HG02885 (cell line): ENCODE measurements around the gene SLC39A1.
A peak's percentile ranks its signal among the peaks of the same experiment; 100 is the strongest.
"Not testable (repeated sequence)": the region's sequence is repeated elsewhere in the genome, so short reads cannot be mapped to it uniquely, and the experiment has no call there.

ENCODE experiments used
- ATAC-seq: cut with Tn5 transposase; IDR thresholded peaks from one replicate; pipeline ENCODE4 v1.9.1; 2021; ENCODE audit warnings: mild to moderate bottlenecking; ENCODE audit not compliant: unreplicated experiment, poor library complexity

SLC39A1 gene, protein sequence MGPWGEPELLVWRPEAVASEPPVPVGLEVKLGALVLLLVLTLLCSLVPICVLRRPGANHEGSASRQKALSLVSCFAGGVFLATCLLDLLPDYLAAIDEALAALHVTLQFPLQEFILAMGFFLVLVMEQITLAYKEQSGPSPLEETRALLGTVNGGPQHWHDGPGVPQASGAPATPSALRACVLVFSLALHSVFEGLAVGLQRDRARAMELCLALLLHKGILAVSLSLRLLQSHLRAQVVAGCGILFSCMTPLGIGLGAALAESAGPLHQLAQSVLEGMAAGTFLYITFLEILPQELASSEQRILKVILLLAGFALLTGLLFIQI

DNA sequence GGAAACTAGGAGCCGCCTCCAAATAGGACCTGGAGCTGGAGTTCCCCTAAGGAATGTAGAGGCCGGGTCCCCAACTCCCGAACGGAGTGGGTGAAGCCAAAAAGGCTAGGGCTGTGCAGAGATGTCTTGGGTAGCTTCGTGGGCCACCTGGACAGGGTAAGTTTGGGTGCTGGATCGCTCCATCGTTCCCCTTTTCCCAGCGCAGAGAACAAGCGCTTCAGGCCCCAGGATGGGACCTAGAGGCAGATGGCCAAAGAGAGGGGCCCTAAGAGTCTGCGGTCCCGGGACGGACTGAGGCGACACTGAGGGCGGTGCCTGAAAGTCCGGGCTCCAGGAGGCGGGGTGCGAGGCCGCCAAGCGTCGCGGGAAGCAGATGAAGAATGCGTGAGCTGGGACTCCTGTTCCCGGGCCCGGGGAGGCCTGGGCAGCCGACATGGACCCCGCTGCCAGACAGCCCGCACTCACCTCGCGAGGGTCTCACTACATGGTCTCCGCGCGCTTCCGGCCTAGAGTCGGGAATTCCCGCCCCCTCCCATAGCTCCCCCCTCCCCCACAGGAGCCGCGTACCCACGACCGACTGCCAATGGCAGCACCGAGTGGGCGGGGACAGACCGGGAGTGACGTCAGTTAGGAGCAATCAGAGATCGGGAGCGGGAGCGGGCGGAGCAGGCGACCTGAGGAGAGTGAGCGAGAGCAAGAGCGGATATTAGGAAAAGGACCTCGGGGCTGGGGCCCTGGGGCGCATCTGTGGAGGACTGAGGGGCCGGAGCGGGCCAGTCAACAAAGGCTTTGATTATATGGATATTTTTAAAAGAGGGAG lies at the start of gene SLC39A1:
Gene SLC39A1 (minus strand): TSS at position 508 of the 820 bp plus-strand sequence. CDS start 822 bp downstream, outside the sequence.
- peak; percentile 56 for ATAC-seq

DNA sequence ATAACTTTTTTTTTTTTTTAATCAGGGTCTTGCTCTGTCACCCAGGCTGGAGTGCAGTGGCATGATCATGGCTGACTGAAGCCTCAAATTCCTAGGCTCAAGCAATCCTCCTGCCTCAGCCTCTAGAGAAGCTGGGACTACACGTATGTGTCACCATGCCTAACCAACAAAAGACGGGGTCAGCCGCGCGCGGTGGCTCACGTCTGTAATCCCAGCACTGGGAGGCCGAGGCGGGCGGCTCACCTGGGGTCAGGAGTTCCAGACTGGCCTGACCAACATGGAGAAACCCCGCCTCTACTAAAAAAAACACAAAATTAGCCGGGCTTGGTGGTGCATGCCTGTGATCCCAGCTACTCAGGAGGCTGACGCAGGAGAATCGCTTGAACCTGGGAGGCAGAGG lies 49.2 kb upstream of the SLC39A1 start:
- ATAC-seq: not testable (repeated sequence)

DNA sequence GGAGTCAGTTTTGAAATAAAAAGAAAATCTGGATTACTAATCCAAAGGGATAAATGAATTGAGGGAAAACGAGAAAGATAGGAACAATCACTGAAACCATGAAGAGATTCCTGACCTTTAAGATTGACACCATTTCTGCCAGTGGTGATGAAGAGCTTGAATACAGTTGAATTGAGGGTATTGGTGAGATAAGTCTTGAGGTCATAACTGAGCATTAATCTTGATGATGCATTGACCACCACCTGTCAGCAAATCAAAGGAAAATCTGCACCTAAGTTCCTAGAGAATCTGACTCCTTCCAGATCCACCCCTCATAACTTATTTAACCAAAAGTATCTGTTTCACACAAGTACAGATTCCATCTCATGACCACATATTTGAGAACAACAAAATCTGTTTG lies 48.8 kb upstream of the SLC39A1 start:
- ATAC-seq: no peak

DNA sequence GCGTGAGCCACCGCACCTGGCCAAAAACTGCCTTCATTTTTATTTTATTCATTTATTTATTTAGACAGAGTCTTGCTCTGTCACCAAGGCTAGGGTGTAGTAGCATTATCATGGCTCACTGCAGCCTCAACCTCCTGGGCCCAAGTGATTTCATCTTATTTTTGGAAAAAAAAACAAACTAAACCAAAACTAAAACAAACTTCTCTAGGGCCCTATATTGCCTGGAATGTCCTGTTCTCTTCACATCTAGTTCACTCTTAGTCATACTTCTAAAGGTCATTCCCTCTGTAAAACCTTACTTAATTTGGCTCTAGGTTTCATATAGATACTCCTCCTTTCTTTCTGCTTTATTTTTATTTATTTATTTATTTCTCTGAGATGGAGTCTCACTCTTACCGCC lies 42.8 kb upstream of the SLC39A1 start:
- ATAC-seq: no peak

DNA sequence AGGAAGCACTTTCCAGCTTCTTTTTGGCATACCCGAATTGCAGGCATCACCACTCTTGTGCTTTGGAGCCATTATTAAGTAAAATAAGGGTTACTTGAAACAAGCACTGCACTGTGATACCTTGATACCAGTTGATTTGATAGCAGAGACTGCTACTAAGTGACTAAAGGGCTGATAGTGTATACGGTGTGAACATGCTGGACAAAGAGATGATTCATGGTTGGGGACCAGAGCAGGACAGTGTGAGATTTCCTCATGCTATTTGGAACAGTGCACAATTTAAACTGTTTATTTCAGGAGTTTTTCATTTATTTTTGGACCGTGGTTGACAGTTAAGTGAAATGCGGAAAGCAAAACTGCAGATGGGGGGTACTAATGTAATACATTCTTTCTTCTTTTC lies 37.1 kb upstream of the SLC39A1 start:
- no peak for ATAC-seq

DNA sequence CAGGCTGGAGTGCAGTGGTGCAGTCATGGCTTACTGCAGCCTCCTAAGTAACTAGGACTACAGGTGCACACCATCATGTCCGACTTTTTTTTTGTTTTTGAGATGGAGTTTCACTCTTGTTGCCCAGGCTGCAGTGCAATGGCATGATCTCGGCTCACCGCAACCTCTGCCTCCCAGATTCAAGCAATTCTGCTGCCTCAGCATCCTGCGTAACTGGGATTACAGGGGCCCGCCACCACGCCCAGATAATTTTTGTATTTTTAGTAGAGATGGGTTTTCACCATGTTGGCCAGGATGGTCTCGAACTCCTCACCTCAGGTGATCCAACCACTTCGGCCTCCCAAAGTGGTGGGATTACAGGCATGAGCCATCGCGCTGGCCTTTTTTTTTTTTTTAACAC lies 33.5 kb upstream of the SLC39A1 start:
- not testable (repeated sequence) for ATAC-seq

DNA sequence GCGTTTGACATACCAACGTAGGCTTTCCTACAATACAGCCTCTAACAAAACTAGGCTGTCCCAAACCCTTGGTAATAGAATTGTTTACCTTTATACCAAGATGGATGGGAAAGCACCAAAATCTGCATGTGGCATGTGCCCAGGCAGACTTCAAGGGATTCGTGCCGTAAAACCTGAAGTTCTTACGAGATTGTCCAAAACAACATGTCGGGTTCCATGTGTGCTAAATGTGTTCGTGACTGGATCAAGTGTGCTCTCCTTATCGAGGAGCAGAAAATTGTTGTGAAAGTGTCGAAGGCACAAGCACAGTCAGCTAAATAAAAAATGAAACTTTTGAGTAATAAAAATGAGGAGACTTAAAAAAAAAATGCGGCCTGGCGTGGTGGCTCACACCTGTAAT lies 32.3 kb upstream of the SLC39A1 start:
- no peak for ATAC-seq

DNA sequence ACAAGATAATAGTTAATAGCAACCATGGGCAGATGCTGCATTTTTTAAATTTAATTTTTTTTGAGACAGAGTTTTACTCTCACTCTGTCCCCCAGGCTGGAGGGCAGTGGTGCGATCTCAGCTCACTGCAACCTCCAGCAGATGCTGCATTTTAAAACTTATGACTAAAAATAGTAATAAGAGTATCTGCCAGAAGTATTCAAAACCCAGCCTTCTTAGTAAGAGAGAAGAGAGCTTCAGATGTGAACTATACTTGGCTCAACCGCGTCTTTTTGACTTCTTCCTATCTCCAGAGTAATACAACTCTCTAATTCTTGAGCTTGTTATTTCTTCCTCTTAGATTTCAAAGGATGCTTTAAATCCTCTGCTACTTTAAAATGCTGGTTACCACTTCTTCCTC lies 31.9 kb upstream of the SLC39A1 start:
- ATAC-seq: no peak

DNA sequence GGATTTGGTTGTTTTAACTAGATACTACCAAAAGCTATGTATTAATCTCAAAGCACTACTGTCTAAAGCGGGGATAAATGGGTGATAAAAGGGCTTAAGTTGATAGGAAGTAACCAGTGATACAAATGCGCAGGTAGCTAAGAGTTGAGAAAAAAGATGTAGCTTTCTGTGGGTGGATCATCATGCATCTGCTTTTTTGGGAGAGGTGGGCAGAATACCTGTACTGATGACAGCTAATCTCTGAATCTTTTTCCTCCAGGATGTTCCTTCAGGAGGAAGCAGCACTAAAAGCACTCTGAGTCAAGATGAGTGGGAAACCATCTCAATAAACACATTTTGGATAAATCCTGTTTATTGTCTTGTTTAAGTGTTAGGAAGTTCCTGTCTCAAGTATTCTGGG lies 28.5 kb upstream of the SLC39A1 start:
- no peak for ATAC-seq

DNA sequence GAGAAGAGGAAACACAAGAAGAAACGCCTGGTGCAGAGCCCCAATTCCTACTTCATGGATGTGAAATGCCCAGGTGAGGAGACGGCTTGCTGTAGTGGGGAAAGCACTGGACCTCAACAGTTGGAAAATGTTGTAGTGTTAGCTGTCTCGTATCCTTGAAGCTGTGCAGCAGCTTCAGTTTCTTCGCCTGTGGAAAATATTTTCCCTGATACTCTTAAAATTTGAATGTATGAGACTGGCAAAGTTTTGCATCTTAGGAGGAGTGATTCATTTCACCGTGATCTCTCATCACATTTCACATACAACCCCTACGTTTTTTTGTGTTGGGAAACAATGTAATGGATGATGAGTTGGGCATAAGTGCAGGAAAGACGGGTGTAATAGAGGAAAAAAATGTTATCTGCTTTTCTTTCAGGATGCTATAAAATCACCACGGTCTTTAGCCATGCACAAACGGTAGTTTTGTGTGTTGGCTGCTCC lies 27.9 kb upstream of the SLC39A1 start:
- ATAC-seq: no peak

DNA sequence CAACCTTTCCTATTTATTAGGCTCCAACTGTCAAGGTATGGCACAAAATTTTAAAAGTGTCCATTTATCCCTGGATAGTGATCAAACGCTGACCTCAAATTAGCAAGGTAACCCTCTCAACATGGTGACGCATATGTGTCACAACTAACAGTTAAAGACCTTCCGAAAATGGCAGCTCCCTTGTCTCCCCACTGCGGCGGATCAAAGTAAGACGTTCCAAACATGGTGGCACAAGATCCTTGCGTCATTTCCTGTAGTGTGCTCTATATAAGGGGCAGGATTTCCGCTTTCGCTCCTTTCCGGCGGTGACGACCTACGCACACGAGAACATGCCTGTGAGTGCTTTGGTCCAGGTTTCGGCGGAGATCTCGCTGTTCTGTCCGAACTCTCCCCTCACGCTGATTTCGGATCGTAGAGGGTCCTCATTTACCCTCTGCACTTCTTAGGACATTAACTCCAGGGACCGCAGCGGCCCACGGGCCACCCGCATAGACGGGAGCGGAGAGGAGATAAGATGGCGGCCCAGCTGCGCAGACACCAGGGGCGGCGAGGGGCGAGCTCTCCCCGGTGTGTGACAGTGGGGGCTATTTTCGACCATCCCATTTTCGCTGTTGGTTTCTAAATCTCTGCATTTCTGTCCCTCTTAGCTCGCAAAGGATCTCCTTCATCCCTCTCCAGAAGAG lies 27.3 kb upstream of the SLC39A1 start, which contains the start of gene RPS27:
Gene RPS27 (plus strand): TSS at position 295 of the 683 bp plus-strand sequence. CDS start 35 bp downstream, at position 330.
- ATAC-seq: peak; percentile 80

DNA sequence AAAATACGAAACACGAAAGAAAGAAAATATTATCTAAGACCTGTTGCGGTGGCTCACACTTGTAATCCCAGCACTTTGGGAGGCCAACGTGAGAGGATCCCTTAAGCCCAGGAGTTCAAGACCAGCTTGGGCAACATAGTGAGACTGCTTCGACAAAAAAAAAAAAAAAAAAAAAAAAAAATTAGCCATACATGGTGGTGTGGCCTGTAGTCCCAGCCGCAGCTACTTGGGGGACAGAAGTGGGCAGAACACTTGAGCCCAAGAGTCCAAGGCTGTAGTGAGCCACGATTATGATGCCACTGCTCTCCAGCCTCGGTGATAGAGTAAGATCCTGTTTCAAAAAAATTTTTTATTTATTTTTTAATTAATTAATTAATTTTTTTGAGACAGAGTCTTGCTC lies 24.3 kb upstream of the SLC39A1 start:
- ATAC-seq: no peak

DNA sequence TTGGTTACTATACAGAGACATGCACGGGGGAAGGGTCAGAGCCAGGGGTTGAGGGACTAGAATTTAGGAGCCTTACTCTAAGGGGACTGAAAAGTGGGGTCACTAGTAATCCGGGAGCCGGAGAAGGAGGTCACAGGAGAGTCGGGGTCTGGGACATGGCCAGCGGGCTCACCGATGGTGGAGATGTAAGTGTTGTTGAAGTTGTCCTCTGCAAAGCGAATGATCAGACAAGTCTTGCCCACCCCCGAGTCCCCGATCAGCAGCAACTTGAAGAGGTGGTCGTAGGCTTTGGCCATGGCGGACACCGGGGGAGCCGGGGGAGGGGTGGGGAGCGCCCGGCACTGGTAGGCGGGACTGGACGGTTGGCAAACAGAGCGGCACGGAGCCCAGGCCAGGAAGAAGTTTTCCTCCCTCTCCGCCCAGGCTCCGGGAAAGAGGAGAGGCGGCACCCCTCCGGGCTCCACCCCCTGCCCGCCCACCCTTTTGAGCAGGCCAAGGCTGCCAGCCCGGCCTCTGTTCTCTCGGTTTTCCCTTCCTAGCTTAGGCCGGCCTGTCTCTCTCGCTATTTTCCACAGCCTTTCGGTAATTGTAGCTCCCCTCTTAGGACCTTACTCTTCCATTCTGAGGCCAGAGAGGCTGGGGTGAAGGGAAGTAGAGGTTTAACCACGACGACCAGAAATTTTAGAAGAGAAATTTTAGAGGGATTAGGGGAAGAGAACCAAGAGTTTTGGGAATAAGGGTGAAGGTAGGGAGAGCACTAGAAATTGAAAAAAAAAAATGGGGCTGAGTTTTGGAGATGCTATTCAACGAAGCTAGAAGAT lies 22.8 kb upstream of the SLC39A1 start, which contains the start of gene RAB13:
Gene RAB13 (minus strand): TSS at position 399 of the 821 bp plus-strand sequence. CDS start 103 bp downstream, at position 296.
- no peak for ATAC-seq

DNA sequence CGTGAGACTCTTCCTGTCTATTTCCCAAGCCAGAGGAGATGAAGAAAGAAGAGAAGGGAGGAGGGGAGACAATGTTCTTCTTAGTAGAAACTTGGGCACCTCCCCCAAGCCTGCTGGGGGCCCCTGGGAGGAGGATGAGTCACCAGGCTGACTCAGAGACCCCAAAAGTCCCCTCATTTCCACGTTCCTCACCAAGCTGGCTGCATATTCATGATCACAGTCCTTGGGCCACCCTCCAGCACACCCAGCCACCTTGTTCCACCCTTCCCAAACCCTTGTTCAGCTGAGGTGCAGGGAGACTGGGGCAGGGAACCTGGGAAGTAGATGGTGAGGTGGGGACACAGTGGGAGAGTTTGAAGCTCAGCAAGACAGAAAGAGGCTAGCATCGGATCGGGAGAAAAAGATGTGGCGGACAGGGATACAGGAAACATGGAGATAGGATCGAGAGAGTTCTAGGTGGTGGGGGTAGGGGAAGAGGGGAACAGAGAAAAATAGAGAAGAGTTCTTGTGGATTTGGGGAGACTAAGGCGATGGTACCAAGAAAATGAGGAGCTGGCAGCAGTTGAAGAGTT lies 22.1 kb upstream of the SLC39A1 start:
- ATAC-seq: no peak

DNA sequence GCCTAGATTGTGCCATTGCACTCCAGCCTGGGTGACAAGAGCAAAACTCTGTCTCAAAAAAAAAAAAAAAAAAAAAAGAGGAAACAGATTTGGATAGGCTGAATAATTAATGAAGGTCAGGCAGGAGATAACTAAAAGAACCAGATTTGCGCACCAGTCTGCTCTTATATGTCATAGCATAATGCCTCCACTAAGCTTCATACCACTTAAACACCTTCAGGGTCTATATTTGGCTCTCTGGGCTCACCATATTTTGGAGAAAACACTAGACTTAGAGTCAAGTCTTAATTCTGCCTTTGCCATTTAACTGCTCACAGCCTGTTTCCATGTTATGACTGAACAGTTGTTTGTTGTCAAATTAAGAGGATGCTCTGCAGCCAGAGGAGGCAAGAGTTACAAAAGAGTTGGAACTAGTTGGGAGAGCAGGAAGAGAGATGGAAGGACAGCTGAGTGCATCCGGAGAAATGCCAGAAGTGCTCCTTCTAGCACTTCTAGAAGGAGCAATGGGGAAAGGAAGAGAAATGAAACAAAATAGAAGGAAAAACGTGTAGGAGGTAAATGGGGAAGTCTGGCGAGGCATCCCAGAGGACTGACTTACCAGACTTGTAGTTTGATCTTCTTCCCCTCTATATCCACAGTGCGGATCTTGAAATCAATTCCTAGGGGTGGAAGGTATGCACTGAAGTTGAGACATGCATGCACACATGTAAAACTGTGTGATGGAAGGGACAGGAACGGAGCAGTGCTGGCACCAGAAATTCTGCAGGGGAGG lies 21.0 kb upstream of the SLC39A1 start:
- no peak for ATAC-seq

DNA sequence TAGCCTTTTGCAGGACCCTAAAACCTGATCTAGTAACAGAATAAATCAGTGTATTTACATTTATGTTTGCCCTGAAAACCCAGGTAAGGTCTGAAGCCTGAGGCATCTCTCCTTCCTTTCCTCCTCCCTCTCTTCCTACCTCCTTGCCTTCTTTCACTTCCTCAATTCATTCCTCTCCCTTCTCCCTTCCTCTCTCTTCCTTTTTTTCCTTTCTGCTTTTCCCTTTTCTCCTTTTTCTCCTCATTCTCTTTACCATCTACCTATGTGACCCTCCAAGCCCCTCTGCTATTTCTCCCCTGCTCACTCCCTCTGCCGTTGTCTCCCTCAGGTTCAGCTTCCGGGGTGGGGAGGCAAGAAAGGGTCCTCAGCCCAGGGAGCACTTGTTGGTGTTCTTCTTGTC lies 18.4 kb upstream of the SLC39A1 start:
- not testable (repeated sequence) for ATAC-seq

DNA sequence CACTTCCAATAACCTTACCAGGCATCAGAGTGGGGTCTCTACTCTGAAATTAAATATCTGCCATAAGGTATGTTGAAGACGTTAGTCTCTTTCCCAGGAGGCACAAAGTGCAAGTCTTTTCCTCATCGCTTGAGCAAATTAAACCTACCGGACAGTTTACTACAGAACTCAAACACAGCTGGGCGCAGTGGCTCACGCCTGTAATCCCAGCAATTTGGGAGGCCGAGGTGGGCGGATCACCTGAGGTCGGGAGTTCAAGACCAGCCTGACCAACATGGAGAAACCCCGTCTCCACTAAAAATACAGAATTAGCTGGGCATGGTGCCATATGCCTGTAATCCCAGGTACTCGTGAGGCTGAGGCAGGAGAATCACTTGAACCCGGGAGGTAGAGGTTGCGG lies 15.8 kb upstream of the SLC39A1 start:
- ATAC-seq: not testable (repeated sequence)

DNA sequence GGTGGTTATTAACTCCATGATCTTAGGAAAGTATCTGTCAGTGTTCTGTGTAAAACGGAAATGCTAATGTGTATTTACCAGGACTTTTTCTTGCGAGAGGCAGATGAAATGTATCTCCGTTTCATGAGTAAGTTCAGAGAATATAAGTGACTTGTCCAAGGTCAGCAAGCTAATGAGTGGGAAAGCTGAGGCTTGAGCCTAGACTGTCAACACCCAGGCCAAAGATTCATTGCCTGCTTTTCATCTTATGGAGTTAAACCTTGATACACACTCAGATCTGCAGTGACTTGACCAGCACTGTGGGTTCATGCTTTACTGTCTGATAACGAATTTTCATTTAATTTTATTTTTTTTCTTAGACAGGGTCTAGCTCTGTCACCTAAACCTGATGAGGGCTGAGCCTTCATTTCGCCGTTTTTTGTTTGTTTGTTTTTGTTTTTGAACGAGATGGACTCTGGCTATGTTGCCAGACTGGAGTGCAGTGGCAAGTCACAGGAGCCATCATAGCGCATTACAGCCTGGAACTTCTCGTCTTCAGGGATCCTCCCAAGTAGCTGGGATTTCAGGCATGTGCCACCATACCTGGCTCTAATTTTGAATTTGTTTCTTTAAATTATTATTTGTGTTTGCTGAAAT lies 15.1 kb upstream of the SLC39A1 start:
- ATAC-seq: no peak
